K562 (cell line): ENCODE measurements around the gene DGCR6L. TPM values are rescaled to one million over a fixed set of nuclear protein-coding genes. Genes with fewer than 3 reads are reported as not detected.

Source experiments
- ATAC-seq: fragments of 200-7000 bp; cut with Tn5 transposase; 3 replicates; pipeline ENCODE4 v1.9.1; 2020; ENCODE audit warnings: moderate library complexity
- BruUV-seq: library from RNA; stranded (reverse); fragments of 400-500 nt; replicated peaks from 2 replicates; lab custom pipeline; 2021; lab: Mats Ljungman, UMichigan
- CTCF ChIA-PET: fragments of 300-600 bp; formaldehyde crosslinking; extraction: SDS; loops from one replicate; lab custom pipeline; 2021; ENCODE audit warnings: low intra/inter-chr PET ratio; lab: Yijun Ruan, JAX
- POLR2A ChIA-PET: fragments of 300-600, 350-650 bp; sonication (Branson Sonifier 250); formaldehyde crosslinking; extraction: SDS; loops from one replicate; lab custom pipeline; 2021; ENCODE audit warnings: antibody characterized with exemption, inconsistent platforms; lab: Yijun Ruan, JAX
- DNase-seq, 4 experiments: peaks; one replicate each; pipeline versions ENCODE4 v3.0.0 to v3.0.0-alpha.2; 2011 to 2018; ENCODE audit warnings: low spot score in 3 of 4, mixed read lengths in 3 of 4; ENCODE audit errors: extremely low read depth in 1 of 4
- FAIRE-seq: peaks from 2 replicates; lab custom pipeline; 2011; peaks lifted over from hg19 to GRCh38; lab: Jason Lieb, UNC
- H2AFZ ChIP-seq: 2 replicates; pipeline ENCODE4 v1.6.0; 2011; ENCODE audit warnings: low read depth, low read length, control low read depth, inconsistent platforms
- H3K27ac ChIP-seq: fragments of 200-600 bp; 3 replicates; pipeline ENCODE4 v1.8.0; 2011; ENCODE audit warnings: low read depth, mild to moderate bottlenecking, control low read depth, inconsistent platforms, low read length, moderate library complexity, mixed read lengths; ENCODE audit errors: extremely low read depth
- H3K27me3 ChIP-seq, 2 experiments: fragments of 300-600 bp in 1 of 2; 2 replicates in 1 of 2; 3 replicates in 1 of 2; pipeline versions ENCODE4 v1.6.0 to v1.8.0; 2011; ENCODE audit warnings: inconsistent platforms in 2 of 2, low read length in 2 of 2, mild to moderate bottlenecking in 1 of 2, mixed read lengths in 1 of 2, moderate library complexity in 1 of 2; ENCODE audit not compliant: control insufficient read depth in 2 of 2, insufficient read depth in 2 of 2
- H3K36me3 ChIP-seq: fragments of 300-600 bp; 3 replicates; pipeline ENCODE4 v1.8.0; 2011; ENCODE audit warnings: mild to moderate bottlenecking, low read length, inconsistent platforms; ENCODE audit not compliant: control insufficient read depth, insufficient read depth
- H3K4me1 ChIP-seq, 2 experiments: fragments of 200-600 bp in 1 of 2; replicated peaks in 1 of 2; 2 replicates in 1 of 2; 3 replicates in 1 of 2; pipeline versions ENCODE4 v1.5.1 to v1.8.0; 2011; ENCODE audit warnings: inconsistent platforms in 2 of 2, low read length in 2 of 2, mild to moderate bottlenecking in 1 of 2, mixed read lengths in 1 of 2, moderate library complexity in 1 of 2; ENCODE audit not compliant: control insufficient read depth in 2 of 2, insufficient read depth in 2 of 2
- H3K4me2 ChIP-seq: 2 replicates; pipeline ENCODE4 v1.6.1; 2011; ENCODE audit warnings: low read length, control low read depth, inconsistent platforms, mixed read lengths; ENCODE audit not compliant: insufficient read depth
- H3K4me3 ChIP-seq: fragments of 200-600 bp; sonication (generic), shearing (Covaris generic); 2 replicates; pipeline ENCODE4 v1.5.1; 2016; ENCODE audit warnings: control low read depth, inconsistent platforms
- H3K79me2 ChIP-seq: fragments of 200-600 bp; 3 replicates; pipeline ENCODE4 v1.8.0; 2011; ENCODE audit warnings: low read length, inconsistent platforms; ENCODE audit not compliant: control insufficient read depth, insufficient read depth
- H3K9ac ChIP-seq, 2 experiments: 2 replicates each; pipeline versions ENCODE4 v1.6.0 to v1.6.1; 2011; ENCODE audit warnings: low read depth in 2 of 2, low read length in 2 of 2, control low read depth in 1 of 2, inconsistent platforms in 1 of 2, mild to moderate bottlenecking in 1 of 2, mixed read lengths in 1 of 2; ENCODE audit not compliant: insufficient read depth in 1 of 2
- H3K9me1 ChIP-seq: one replicate; pipeline ENCODE4 v1.6.0; 2011; ENCODE audit warnings: inconsistent platforms, mild to moderate bottlenecking, low read length, moderate library complexity; ENCODE audit not compliant: control insufficient read depth, insufficient read depth
- H3K9me3 ChIP-seq: replicated peaks from 2 replicates; pipeline ENCODE4 v1.5.1; 2011; ENCODE audit warnings: low read depth, low read length, inconsistent platforms; ENCODE audit not compliant: control insufficient read depth, insufficient read depth
- H4K20me1 ChIP-seq: replicated peaks from 2 replicates; pipeline ENCODE4 v1.6.1; 2011; ENCODE audit warnings: low read length, inconsistent platforms, mixed read lengths; ENCODE audit not compliant: control insufficient read depth, insufficient read depth
- CSDE1 ChIP-seq, 2 experiments: fragments of 450-650 bp; IDR thresholded peaks; 2 replicates each; pipeline ENCODE4 v1.6.1; 2016; ENCODE audit warnings: mild to moderate bottlenecking in 1 of 2
- DNMT1 ChIP-seq: fragments of 450-650 bp; IDR thresholded peaks from 2 replicates; pipeline ENCODE4 v1.6.1; 2016; ENCODE audit warnings: antibody characterized with exemption, mild to moderate bottlenecking
- FOS ChIP-seq: IDR thresholded peaks from 3 replicates; pipeline ENCODE4 v1.6.1; 2011; ENCODE audit not compliant: insufficient read length; ENCODE audit errors: extremely low read depth
- FOXA1 ChIP-seq: fragments of 450-650 bp; IDR thresholded peaks from 2 replicates; pipeline ENCODE4 v1.6.1; 2016; ENCODE audit warnings: mild to moderate bottlenecking, borderline replicate concordance
- HCFC1 ChIP-seq: IDR thresholded peaks from 2 replicates; pipeline ENCODE4 v1.6.1; 2012; ENCODE audit warnings: low read depth, low read length, improper control_type of control experiment
- HEY1 ChIP-seq: fragments of 250-450 bp; sonication (Bioruptor Pico); IDR thresholded peaks from 2 replicates; pipeline ENCODE4 v1.5.0; 2020; ENCODE audit warnings: mild to moderate bottlenecking, moderate library complexity, borderline replicate concordance
- MECOM ChIP-seq: fragments of 250-450 bp; sonication (Bioruptor Pico); IDR thresholded peaks from 2 replicates; pipeline ENCODE4 v1.8.0; 2022; ENCODE audit warnings: inconsistent platforms
- NRF1 ChIP-seq, 2 experiments: fragments of 450-650 bp; IDR thresholded peaks in 1 of 2; conservative IDR thresholded peaks in 1 of 2; 2 replicates each; pipeline ENCODE4 v1.6.1; 2014; ENCODE audit warnings: mild to moderate bottlenecking in 2 of 2
- PYGO2 ChIP-seq: fragments of 450-650 bp; IDR thresholded peaks from 2 replicates; pipeline ENCODE4 v1.6.1; 2016; ENCODE audit warnings: mild to moderate bottlenecking, missing genetic modification characterization, moderate library complexity, missing compliant biosample characterization
- SAP30 ChIP-seq: fragments of 200-600 bp; sonication (generic); IDR thresholded peaks from 2 replicates; pipeline ENCODE4 v1.6.1; 2012; ENCODE audit warnings: borderline replicate concordance, low read depth, mild to moderate bottlenecking, moderate library complexity, low read length, control low read depth, inconsistent platforms; ENCODE audit not compliant: insufficient read depth, poor library complexity, severe bottlenecking
- SFPQ ChIP-seq: fragments of 200-400 bp; formaldehyde crosslinking; IDR thresholded peaks from 2 replicates; pipeline ENCODE4 v1.6.1; 2017; ENCODE audit warnings: mild to moderate bottlenecking, low read depth, low read length, moderate library complexity
- TAF1 ChIP-seq: IDR thresholded peaks from 2 replicates; pipeline ENCODE4 v1.6.1; 2011; ENCODE audit warnings: mild to moderate bottlenecking, low read length, moderate library complexity; ENCODE audit not compliant: insufficient read depth, control insufficient read depth, severe bottlenecking; ENCODE audit errors: extremely low read depth
- ZBTB1 ChIP-seq: sonication (generic); formaldehyde crosslinking; IDR thresholded peaks from 2 replicates; pipeline ENCODE4 v1.8.1; 2023; ENCODE audit warnings: missing genetic modification reagents, low read depth, mild to moderate bottlenecking, borderline replicate concordance
- ZKSCAN3 ChIP-seq: fragments of 250-450 bp; sonication (Bioruptor Pico); IDR thresholded peaks from 2 replicates; pipeline ENCODE4 v1.4.0; 2020
- ZNF23 ChIP-seq: fragments of 250-450 bp; sonication (Bioruptor Pico); IDR thresholded peaks from 2 replicates; pipeline ENCODE4 v1.4.0; 2020; ENCODE audit warnings: mild to moderate bottlenecking
- ZNF232 ChIP-seq: sonication (generic); formaldehyde crosslinking; IDR thresholded peaks from 2 replicates; pipeline ENCODE4 v1.8.0; 2022; ENCODE audit warnings: mild to moderate bottlenecking, missing genetic modification reagents
- ZNF436 ChIP-seq: fragments of 250-450, 450-650 bp; sonication (Bioruptor Pico); formaldehyde crosslinking; IDR thresholded peaks from 2 replicates; pipeline ENCODE4 v1.7.0; 2020; ENCODE audit warnings: mild to moderate bottlenecking
- WGBS: fragments of 100-300 bp; shearing (Covaris generic); methylation state at CpG from one replicate; pipeline ENCODE4 v1.1.6; 2016; ENCODE audit warnings: low coverage, mixed read lengths; ENCODE audit not compliant: insufficient coverage; ENCODE audit errors: missing lambda C conversion rate; 5-methylcytosine and 5-hydroxymethylcytosine counted together
- in situ Hi-C: fragments of 300-500 bp; cut with MboI; formaldehyde crosslinking; loops from 4 replicates; pipeline ENCODE4 v1.15.0; 2018; ENCODE audit warnings: inconsistent platforms, mixed read lengths
- intact Hi-C: fragments of 100-400 bp; cut with micrococcal nuclease; formaldehyde crosslinking; loops from 2 replicates; pipeline ENCODE4 v1.14.2; 2022
- polyA plus RNA-seq, 8 experiments: library from polyadenylated mRNA; depleted of rRNA in 4 of 8; stranded (reverse) in 5 of 8; unstranded in 3 of 8; fragments of >200 nt; fragmentation: Nextera tagmentation in 2 of 8; fragmentation: Illumina TruSeq in 1 of 8; extraction: Ambion mirVana in 2 of 8; extraction: Trizol in 1 of 8; gene quantifications; 2 replicates each; pipeline versions ENCODE4 v1.2.1 to v1.2.3, GENCODE V29; 2011 to 2014; ENCODE audit warnings: inconsistent platforms in 1 of 8, missing spikeins in 1 of 8
- total RNA-seq, 7 experiments: library from RNA; depleted of rRNA in 6 of 7; stranded (reverse); fragments of >200 nt in 6 of 7; fragmentation: Illumina TruSeq in 2 of 7; extraction: Trizol in 2 of 7; gene quantifications; 2 replicates each; pipeline versions ENCODE4 v1.2.1 to v1.2.3, GENCODE V29; 2011 to 2021; ENCODE audit warnings: low replicate concordance in 1 of 7
- TF ChIP-seq, protein P1 (sequence below): fragments of 450-650 bp; IDR thresholded peaks from 2 replicates; pipeline ENCODE4 v1.6.1; 2014; ENCODE audit warnings: low read depth, mild to moderate bottlenecking, moderate library complexity, borderline replicate concordance
- TF ChIP-seq, protein P2 (sequence below): fragments of 450-650 bp; IDR thresholded peaks from 2 replicates; pipeline ENCODE4 v1.7.0; 2016; ENCODE audit warnings: borderline replicate concordance

Gene DGCR6L
- total and polyA plus RNA-seq, 9 of the 15 experiments (the other 6 are each of a cell fraction or from before 2014, with no cell fraction given): 3.6 to 151 (median 51.0) TPM

DNA sequence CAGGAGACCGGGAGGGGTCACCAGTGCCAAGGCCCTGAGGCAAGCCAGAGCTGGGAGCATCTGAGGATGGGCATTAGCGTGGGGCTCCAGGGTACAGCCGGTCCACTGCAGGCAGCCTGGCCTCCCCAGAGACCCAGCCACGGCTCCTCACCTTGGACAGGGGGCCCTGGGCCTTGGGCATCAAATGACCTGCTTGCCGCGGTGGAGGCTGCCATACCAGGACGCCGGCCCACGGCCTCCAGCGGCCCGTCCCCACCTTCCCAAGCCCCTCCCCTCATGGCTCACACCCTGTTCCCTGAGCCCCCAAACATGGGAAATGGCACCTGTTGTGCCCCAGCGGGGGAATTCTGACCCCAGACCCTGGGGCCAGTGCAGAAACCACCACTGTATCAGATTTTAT, 39.0 kb downstream of the DGCR6L start:
- Histone ChIP-seq H3K4me2 (no peak overlapping the region), H3K27ac (no peak overlapping the region), H3K79me2 (no peaks in the 10 kb centered on the region), H3K9me3 (no peaks in the 10 kb centered on the region), H4K20me1 (peaks cover 27% of the 10 kb centered on the region), H3K9me1 (peaks cover 2% of the 10 kb centered on the region), H3K4me3 (no peak overlapping the region), H2AFZ (no peak overlapping the region), H3K9ac (no peak overlapping the region), H3K27me3 (peaks cover 38 to 81% of the 10 kb centered on the region in 2 experiments; a peak in 4 of 5 replicates), H3K36me3 (no peaks in the 10 kb centered on the region), H3K4me1 (peaks cover 0 to 33% of the 10 kb centered on the region in 2 experiments; a peak in 3 of 5 replicates)
- in situ Hi-C loops (no loop called here), intact Hi-C loops (no loop called here)
- no TSS peak for BruUV-seq
- peak in 1 of 4 experiments; percentile 28 for DNase-seq
- CTCF ChIA-PET: no interaction called here
- no peak for FAIRE-seq
- 14% methylated on average over 12 of the region's 12 CpGs for WGBS
- no peak for ATAC-seq
- POLR2A ChIA-PET: interaction anchor here (1.4 kb wide), 1 partner anchor 10 kb away, joined by 8 read pairs; no protein-coding TSS in a partner anchor
- TF ChIP-seq NRF1 (conservative IDR thresholded peaks at IDR 0.05 in 1 of 2, IDR thresholded peaks at IDR 0.05 in 1 of 2) (no peak), DNMT1 (no peak), ZNF436 (CRISPR knock-in tag) (no peak), ZNF232 (CRISPR knock-in tag) (no peak), MECOM (CRISPR knock-in tag) (no peak), HEY1 (CRISPR knock-in tag) (no peak), SAP30 (no peak), HCFC1 (no peak), FOXA1 (no peak), SFPQ (no peak), ZBTB1 (CRISPR knock-in tag) (no peak), TAF1 (no peak), CSDE1 (IDR thresholded peaks at IDR 0.05) (no peak), ZKSCAN3 (CRISPR knock-in tag) (no peak), PYGO2 (no peak), FOS (no peak), ZNF23 (CRISPR knock-in tag) (no peak)
- TF ChIP-seq, protein P1, sequence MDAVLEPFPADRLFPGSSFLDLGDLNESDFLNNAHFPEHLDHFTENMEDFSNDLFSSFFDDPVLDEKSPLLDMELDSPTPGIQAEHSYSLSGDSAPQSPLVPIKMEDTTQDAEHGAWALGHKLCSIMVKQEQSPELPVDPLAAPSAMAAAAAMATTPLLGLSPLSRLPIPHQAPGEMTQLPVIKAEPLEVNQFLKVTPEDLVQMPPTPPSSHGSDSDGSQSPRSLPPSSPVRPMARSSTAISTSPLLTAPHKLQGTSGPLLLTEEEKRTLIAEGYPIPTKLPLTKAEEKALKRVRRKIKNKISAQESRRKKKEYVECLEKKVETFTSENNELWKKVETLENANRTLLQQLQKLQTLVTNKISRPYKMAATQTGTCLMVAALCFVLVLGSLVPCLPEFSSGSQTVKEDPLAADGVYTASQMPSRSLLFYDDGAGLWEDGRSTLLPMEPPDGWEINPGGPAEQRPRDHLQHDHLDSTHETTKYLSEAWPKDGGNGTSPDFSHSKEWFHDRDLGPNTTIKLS: no peak
- TF ChIP-seq, protein P2, sequence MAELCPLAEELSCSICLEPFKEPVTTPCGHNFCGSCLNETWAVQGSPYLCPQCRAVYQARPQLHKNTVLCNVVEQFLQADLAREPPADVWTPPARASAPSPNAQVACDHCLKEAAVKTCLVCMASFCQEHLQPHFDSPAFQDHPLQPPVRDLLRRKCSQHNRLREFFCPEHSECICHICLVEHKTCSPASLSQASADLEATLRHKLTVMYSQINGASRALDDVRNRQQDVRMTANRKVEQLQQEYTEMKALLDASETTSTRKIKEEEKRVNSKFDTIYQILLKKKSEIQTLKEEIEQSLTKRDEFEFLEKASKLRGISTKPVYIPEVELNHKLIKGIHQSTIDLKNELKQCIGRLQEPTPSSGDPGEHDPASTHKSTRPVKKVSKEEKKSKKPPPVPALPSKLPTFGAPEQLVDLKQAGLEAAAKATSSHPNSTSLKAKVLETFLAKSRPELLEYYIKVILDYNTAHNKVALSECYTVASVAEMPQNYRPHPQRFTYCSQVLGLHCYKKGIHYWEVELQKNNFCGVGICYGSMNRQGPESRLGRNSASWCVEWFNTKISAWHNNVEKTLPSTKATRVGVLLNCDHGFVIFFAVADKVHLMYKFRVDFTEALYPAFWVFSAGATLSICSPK: no peak
